ENCODE measurements around the gene PARVG.

DNA sequence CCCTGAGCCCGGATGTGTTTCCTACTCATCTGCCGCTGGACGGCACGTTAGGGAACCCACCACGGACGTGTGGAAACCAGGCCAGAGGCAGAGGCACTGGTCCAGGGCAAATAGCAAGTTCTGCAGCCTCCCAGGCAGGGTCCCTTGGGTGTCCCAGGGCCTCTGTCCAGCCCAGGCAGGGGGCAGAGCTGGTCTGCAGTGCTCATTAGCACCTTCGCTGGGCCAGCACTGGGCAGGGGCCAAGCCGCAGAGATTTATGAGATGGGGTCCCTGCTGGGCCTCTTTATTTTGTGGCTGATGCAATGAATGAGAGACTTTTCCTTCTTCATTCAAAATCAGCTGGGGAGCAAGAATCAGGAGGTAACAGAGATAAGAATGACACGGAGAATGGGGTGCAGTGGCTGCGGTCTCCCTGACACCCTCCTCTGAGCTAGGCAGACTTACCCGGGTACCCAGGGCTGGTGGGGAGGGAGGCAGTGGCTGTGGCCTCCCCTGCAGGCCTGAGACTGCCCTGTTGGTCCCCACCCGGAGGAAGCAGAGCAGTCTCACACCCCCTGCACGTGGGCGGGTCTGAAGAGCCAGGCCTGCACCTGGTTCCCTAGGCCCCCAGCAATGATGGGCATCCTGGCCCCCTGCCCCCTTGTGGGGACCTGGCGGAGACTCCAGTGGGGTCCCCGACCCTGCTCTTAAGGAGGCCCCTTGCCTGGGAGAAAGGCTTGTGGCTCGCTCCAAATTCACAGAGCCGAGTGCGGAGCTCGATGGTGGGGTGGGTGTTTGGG is 14.0 kb upstream of the PARVG start:
- TF ChIP-seq, protein P1, sequence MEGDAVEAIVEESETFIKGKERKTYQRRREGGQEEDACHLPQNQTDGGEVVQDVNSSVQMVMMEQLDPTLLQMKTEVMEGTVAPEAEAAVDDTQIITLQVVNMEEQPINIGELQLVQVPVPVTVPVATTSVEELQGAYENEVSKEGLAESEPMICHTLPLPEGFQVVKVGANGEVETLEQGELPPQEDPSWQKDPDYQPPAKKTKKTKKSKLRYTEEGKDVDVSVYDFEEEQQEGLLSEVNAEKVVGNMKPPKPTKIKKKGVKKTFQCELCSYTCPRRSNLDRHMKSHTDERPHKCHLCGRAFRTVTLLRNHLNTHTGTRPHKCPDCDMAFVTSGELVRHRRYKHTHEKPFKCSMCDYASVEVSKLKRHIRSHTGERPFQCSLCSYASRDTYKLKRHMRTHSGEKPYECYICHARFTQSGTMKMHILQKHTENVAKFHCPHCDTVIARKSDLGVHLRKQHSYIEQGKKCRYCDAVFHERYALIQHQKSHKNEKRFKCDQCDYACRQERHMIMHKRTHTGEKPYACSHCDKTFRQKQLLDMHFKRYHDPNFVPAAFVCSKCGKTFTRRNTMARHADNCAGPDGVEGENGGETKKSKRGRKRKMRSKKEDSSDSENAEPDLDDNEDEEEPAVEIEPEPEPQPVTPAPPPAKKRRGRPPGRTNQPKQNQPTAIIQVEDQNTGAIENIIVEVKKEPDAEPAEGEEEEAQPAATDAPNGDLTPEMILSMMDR (IDR thresholded peaks at IDR 0.05; ENCODE audit: insufficient read depth, low read depth, low read length): no peak
- no peak for TF ChIP-seq EZH2 (IDR thresholded peaks at IDR 0.05; ENCODE audit: insufficient read depth, low read length)
